BJ (cell line): ENCODE data around the gene MTLN. TPM values are rescaled to one million over a fixed set of nuclear protein-coding genes. Genes with fewer than 3 reads are reported as not detected.
"Not testable (repeated sequence)": the region's sequence is repeated elsewhere in the genome, so short reads cannot be mapped to it uniquely, and the experiment has no call there.

Experiments
- CTCF ChIA-PET: fragments of 350-600 bp; formaldehyde crosslinking; extraction: SDS; loops from one replicate; lab custom pipeline; 2021; ENCODE audit warnings: antibody characterized with exemption, inconsistent platforms; lab: Yijun Ruan, JAX
- POLR2A ChIA-PET: fragments of 300-600 bp; sonication (Branson Sonifier 250); formaldehyde crosslinking; extraction: SDS; loops from one replicate; lab custom pipeline; 2021; ENCODE audit warnings: antibody characterized with exemption; lab: Charles Lee
- DNase-seq: peaks from one replicate; pipeline ENCODE4 v3.0.0-alpha.2; 2011; ENCODE audit warnings: low read depth
- H3K27me3 ChIP-seq: 2 replicates; pipeline ENCODE4 v1.6.0; 2011; ENCODE audit warnings: low read length; ENCODE audit not compliant: control insufficient read depth, insufficient read depth
- H3K36me3 ChIP-seq: 2 replicates; pipeline ENCODE4 v1.5.1; 2011; ENCODE audit warnings: low read length; ENCODE audit not compliant: control insufficient read depth, insufficient read depth
- H3K4me3 ChIP-seq: 2 replicates; pipeline ENCODE4 v1.5.1; 2011; ENCODE audit warnings: low read depth, mild to moderate bottlenecking, control low read depth, low read length
- CTCF ChIP-seq: IDR thresholded peaks from 2 replicates; pipeline ENCODE4 v1.5.1; 2011; ENCODE audit warnings: low read depth, mild to moderate bottlenecking, control low read depth, inconsistent platforms, low read length, moderate library complexity; ENCODE audit not compliant: insufficient read depth
- polyA plus RNA-seq: library from polyadenylated mRNA; depleted of rRNA; stranded (reverse); fragments of >200 nt; gene quantifications from 2 replicates; pipeline ENCODE4 v1.2.3, GENCODE V29; 2011

Gene MTLN
- polyA plus RNA-seq, 1 experiment, result 45.6 TPM

- Histone ChIP-seq H3K36me3 (no peaks in the 10 kb centered on the region), H3K4me3 (no peak overlapping the region), H3K27me3 (no peaks in the 10 kb centered on the region)
- no peak for DNase-seq
- CTCF ChIA-PET, result interaction anchor here (2.0 kb wide), 1 partner anchor 15 kb away, joined by 5 read pairs; no protein-coding TSS in a partner anchor
- POLR2A ChIA-PET, result no interaction called here
- no peak for TF ChIP-seq CTCF
Measured at GRCh38 chr2:110198016-110198415, 14.3 kb downstream of the MTLN start.

- Histone ChIP-seq H3K27me3 (no peaks in the 10 kb centered on the region), H3K36me3 (no peaks in the 10 kb centered on the region), H3K4me3 (no peak overlapping the region)
- ChIA-PET CTCF (no interaction called here), POLR2A (no interaction called here)
- TF ChIP-seq CTCF, result no peak
- DNase-seq, result no peak
Measured at GRCh38 chr2:110197452-110197851, 14.9 kb downstream of the MTLN start.

GRCh38 chr2:110190169-110190568 is 22.2 kb downstream of the MTLN start:
- POLR2A ChIA-PET, H3K36me3 ChIP-seq, DNase-seq, H3K4me3 ChIP-seq, H3K27me3 ChIP-seq: not testable (repeated sequence)
- CTCF ChIA-PET, result interaction anchor here (1.4 kb wide), 1 partner anchor 12 kb away, joined by 4 read pairs; no protein-coding TSS in a partner anchor

GRCh38 chr2:110182449-110182848 is 29.9 kb downstream of the MTLN start:
- H3K27me3 ChIP-seq, result no peaks in the 10 kb centered on the region
- TF ChIP-seq CTCF, result no peak
- H3K36me3 ChIP-seq, result no peaks in the 10 kb centered on the region
- ChIA-PET CTCF (interaction anchor here (0.6 to 2.1 kb wide), 2 partner anchors 17 to 1437 kb away, joined by 3 to 5 read pairs; no protein-coding TSS in a partner anchor), POLR2A (no interaction called here)
- no peak overlapping the region for H3K4me3 ChIP-seq
- no peak for DNase-seq

- TF ChIP-seq CTCF, result no peak
- DNase-seq, result no peak
- POLR2A ChIA-PET, result no interaction called here
- no peaks in the 10 kb centered on the region for H3K36me3 ChIP-seq
- CTCF ChIA-PET, result no interaction called here
- H3K4me3 ChIP-seq, result no peak overlapping the region
- H3K27me3 ChIP-seq, result no peaks in the 10 kb centered on the region
Measured at GRCh38 chr2:110180036-110180435, 32.3 kb downstream of the MTLN start.

- no peak overlapping the region for H3K4me3 ChIP-seq
- no peaks in the 10 kb centered on the region for H3K27me3 ChIP-seq
- no peak for DNase-seq
- H3K36me3 ChIP-seq, result no peaks in the 10 kb centered on the region
- TF ChIP-seq CTCF, result no peak
- POLR2A ChIA-PET, result no interaction called here
- CTCF ChIA-PET, result no interaction called here
Measured at GRCh38 chr2:110173523-110173922, 38.8 kb downstream of the MTLN start.
